NCI-H226 (cell line): ENCODE data around the gene COQ9.
A peak's percentile ranks its signal among the peaks of the same experiment; 100 is the strongest.
"Not testable (repeated sequence)": the region's sequence is repeated elsewhere in the genome, so short reads cannot be mapped to it uniquely, and the experiment has no call there.

ENCODE experiments used
- DNase-seq: peaks from one replicate; pipeline ENCODE4 v3.0.0-alpha.2; 2015

The COQ9 gene

GRCh38 chr16:57427307-57427706, 20.0 kb upstream of the COQ9 start:
- no peak for DNase-seq

GRCh38 chr16:57427824-57428223, 19.5 kb upstream of the COQ9 start:
- DNase-seq = no peak

DNA sequence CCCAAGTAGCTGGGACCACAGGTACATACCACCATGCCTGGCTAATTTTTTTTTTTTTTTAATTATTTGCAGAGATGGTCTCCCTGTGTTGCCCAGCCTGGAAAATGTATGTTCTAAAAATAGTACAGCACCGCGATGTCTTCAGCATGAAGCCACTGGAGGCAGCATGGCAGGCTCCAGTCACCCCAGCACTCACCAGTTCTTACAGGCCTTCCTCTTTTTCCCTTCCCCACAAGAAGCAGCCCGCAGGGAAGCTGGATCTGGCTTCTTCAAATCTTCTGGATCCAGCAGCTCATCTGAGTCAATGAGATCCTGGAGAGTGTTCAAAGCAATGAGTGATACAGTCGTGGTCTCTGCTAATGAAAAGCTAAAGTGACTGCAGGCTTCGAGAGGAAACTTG, 16.3 kb upstream of the COQ9 start:
- no peak for DNase-seq

DNA sequence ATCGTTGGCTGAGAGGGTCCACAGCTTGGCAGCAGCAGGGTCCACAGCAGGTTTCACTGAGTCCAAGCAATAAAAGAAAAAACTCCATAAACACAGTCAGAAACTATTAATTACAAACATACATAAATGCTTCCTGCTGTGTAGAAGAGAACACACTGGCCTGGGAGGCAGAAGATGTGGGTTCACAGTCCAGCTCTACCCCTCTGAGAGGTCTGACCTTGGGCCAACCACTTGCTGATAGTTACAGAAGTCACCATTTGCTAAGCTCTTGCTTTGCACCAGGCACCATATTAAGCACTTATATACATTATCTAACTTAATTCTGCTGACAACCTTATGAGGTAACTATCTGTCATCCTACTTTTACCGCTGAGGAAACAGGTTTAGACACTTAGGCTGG, 14.8 kb upstream of the COQ9 start:
- no peak for DNase-seq

DNA sequence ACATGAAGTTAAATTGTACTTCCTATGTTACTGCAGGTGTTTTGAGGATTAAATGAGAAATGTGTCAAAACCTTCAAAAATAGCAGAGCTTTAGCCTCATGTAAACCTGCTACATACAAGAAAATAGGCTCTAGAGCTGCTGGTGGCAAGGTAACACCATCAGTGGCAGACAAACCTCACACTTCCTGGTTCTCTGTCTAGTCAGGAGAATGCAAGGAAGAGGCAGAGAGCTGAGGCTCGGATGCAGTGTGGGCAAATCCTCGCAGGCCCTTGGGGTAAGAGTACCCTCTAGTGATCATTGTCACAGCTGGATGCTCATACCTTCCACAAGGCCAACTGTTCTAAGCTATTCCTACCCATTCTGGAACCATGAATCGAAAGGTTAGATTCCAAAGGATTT, 14.3 kb upstream of the COQ9 start:
- no peak for DNase-seq

- no peak for DNase-seq
Observed at GRCh38 chr16:57434003-57434402, 13.3 kb upstream of the COQ9 start.

DNA sequence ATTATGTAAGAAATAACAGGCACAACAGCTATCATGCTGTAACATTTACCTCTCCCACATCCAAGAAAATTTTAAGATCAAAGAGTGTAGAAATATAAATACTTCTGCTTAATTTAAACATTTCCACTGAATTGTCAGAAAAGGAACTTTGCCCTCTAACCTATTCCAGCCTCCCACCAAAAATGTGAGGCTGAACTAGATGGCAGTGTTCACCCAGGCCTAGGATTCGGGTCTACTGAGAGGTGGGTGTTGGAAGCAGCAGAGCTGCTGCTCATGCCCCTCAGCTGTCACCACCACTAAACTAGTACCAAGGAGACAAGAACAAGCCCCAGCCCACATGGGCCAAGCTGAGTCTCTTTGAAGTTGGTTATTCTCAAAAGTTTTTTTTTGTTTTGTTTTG, 11.4 kb upstream of the COQ9 start:
- no peak for DNase-seq

GRCh38 chr16:57439947-57440346, 7.3 kb upstream of the COQ9 start:
- DNase-seq = not testable (repeated sequence)

- DNase-seq = not testable (repeated sequence)
Observed at GRCh38 chr16:57440551-57440950, 6.7 kb upstream of the COQ9 start.

DNA sequence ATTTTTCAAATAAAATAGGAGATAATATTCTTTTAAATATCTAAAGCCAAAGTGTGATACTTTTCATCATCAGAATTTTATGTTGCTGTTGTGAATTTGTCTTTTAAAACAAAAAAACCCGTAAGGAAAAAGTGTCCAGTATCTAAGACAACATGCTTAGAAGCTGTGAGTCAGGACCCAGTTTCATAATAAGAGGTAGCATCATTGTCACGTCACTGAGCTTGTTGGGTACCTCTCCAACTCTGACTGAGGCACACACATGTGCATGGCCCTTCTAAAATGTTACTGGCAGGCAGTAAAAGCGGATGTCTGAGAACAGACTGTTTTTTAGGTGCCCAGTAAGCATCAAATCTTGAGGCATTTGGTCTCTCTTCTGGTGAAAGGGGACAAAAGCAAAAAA, 2.6 kb upstream of the COQ9 start:
- no peak for DNase-seq

GRCh38 chr16:57445510-57445909, 1.8 kb upstream of the COQ9 start:
- no peak for DNase-seq

- no peak for DNase-seq
Observed at GRCh38 chr16:57446531-57447185, 621 bp upstream of the COQ9 start.

DNA sequence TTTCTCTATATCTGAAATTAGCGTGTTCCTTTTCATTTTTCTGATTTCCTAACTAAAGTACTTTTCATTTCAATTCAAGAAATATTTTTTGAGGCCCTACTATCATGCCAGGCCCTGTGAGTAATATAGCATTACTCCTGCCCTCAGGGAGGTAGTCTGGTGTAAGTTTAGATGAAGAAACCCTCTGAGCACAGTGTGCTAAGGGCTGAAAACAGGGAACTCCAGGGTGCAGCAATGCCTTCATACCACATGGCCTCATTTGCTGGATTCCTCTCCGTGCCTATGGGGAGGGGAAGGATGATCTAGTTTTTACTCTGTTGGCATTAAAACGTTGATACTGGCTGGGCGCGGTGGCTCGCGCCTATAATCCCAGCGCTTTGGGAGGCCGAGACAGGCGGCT, 4.7 kb downstream of the COQ9 start:
- no peak for DNase-seq

DNA sequence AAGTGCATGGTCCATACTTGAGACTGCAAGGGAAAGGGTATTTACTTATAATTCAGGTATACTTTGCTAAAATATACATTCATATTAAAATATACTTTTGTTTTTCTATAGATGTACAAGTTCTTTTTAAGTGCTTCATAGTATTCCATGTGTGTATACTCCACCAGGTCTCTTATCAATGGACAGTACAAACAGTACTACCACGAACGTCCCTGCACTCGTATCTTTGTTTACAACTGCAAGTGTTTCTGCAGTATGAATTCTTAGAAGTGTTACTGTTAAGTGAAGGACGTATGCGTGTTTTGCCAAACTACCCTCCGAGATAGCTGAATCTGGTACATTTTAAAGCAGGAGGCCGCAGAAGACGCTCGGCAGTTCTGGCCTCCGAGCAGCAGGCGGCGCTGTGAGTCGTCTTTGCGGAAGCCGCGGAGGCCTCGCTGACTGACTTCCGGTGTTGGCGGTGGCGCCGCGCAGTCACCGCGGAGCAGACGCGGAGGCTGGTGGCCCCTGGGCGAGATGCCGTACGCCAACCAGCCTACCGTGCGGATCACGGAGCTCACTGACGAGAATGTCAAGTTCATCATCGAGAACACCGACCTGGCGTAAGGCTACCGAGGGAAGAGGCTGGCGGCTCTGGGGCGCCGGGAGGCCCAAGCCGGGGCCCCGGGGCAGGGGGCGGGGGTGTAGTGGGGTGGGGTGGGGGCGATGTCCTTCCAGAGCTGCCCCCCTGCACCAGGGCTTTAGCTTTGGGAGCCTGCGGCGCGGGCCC, 15.1 kb downstream of the COQ9 start, which contains the start of gene POLR2C:
TSS of gene POLR2C (plus strand) at position 471 of the 769 bp plus-strand sequence. CDS start at position 517, 46 bp downstream.
- DNase-seq = peak; percentile 66

GRCh38 chr16:57462978-57463362, 15.7 kb downstream of the COQ9 start:
- no peak for DNase-seq

DNA sequence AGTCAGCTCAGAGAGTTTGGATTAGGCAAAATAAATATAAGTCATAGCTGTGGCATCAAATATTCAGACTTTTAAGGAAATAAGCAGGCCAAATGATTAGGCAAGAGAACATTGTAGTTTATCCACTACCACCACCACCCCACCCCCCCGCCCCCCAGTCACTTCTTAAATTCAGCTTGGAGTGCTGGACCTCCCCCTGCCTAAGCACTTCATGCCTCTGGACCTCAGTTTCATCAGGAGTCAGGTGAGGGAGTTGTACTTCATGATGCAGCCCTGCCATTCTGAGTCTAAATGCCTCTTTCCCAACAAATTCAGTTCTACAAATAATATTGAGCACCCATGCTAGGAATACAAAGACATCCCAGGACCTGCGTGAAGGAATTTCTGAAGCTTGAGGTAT, 17.2 kb downstream of the COQ9 start:
- no peak for DNase-seq

DNA sequence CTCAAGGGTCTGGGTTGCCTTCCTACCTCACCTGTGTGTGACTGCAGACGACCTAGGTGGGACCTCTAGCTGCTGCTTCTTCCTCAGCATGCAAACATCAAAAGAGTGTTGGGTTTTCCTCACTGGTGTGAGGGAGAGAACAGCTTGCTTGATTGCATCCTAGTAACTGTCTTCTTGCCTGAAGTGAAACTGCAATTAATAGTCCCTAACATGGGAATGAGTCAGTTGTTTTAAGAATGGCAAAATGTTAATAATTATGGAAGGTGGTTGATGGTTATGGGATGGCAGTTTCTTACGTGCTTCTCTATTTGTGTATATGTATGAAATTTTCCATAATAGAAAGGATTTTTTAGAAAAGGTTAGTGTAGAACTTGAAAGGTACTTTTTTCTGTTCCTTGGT, 21.1 kb downstream of the COQ9 start:
- DNase-seq = no peak

DNA sequence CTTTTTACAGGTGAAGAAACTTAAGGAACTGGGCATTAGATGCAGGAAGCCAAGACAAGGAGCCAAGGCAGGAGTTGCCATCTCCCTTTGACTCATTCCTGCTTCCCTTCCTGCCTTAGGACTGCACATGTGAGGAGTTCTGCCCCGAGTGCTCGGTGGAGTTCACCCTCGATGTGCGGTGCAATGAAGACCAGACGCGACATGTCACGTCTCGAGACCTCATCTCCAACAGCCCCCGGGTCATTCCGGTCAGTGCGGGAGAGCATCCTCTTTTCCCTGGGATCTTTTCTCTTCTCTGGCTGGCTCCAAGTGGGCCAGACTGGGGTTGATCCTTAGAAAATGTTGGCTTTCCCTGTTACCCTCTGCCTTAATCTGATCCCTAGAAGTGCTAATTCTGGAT, 21.8 kb downstream of the COQ9 start:
- no peak for DNase-seq

- no peak for DNase-seq
Observed at GRCh38 chr16:57469917-57470470, 22.7 kb downstream of the COQ9 start.

DNA sequence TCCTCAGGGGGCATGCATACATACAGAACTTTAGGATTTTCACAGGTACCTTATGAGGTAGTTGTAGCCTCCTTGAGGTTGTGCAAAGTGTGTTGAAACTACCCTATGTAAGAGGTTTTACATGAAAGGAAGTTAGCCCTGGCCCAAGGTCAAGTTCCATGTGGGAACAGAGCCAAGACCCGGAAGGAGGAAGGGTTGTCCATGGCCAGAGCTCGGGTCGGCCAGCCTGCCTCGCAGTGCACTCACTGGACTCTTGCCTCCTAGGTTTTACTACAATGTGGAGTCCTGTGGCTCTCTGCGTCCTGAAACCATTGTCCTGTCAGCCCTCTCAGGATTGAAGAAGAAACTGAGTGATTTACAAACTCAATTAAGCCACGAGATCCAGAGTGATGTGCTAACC, 23.4 kb downstream of the COQ9 start:
- DNase-seq = no peak

- no peak for DNase-seq
Observed at GRCh38 chr16:57471209-57471608, 23.9 kb downstream of the COQ9 start.

- no peak for DNase-seq
Observed at GRCh38 chr16:57471852-57472664, 24.8 kb downstream of the COQ9 start.

DNA sequence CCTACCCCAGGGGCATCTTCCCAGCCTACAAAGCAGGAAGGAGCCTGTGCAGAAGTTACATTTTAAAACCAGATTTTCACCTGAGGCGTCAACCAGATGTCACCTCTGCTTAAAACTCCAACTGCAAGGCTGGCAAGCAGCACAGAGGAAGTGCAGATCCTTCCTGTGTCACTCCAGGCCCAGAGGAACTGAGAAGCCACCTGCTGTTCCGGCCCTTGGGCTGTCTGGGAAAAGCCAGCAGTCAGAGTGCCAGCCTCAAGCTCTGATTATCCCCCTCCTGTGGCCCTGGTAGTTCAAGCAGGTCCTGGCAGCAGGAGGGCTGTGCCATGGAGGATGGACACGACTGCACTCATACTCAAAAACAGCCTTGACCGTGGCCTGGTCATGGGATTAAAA, 25.4 kb downstream of the COQ9 start:
- no peak for DNase-seq
